Cardiac fibroblast (primary cell): ENCODE data around the gene ZNF799.
"Not testable (repeated sequence)": the region's sequence is repeated elsewhere in the genome, so short reads cannot be mapped to it uniquely, and the experiment has no call there.

Source experiments
- DNase-seq, 2 donors: peaks; one replicate each; pipeline versions ENCODE4 v3.0.0 to v3.0.0-alpha.2; 2010; ENCODE audit warnings: low read depth in 2 of 2
- H3K4me3 ChIP-seq, 2 donors: replicated peaks in 1 of 2; 1 replicate in 1 of 2; 2 replicates in 1 of 2; pipeline ENCODE4 v1.5.1; 2011; ENCODE audit warnings: low read depth in 2 of 2, low read length in 2 of 2, mild to moderate bottlenecking in 2 of 2, moderate library complexity in 1 of 2
- CTCF ChIP-seq: IDR thresholded peaks from one replicate; pipeline ENCODE4 v1.5.1; 2011; ENCODE audit warnings: low read depth, mild to moderate bottlenecking, low read length, inconsistent platforms

Gene ZNF799

GRCh38 chr19:12365236-12366162 lies 35.6 kb downstream of the ZNF799 start, which contains the start of gene ZNF442:
TSS of gene ZNF442 (minus strand) at chr19:12365683. CDS start at chr19:12363631, 2,052 bp downstream.
- peak; percentile 97 to 98 for DNase-seq
- TF ChIP-seq CTCF: peak; percentile 87
- peak within 1 kb of the TSS; percentile 82 to 85 for H3K4me3 ChIP-seq

GRCh38 chr19:12364391-12365235 lies 36.5 kb downstream of the ZNF799 start:
- TF ChIP-seq CTCF: no peak
- DNase-seq: peak; percentile 24 to 26
- peak overlapping the region; percentile 82 to 85 for H3K4me3 ChIP-seq

- not testable (repeated sequence) for DNase-seq, H3K4me3 ChIP-seq
Measured at GRCh38 chr19:12362236-12362635, 38.8 kb downstream of the ZNF799 start.

- no peak for TF ChIP-seq CTCF
- H3K4me3 ChIP-seq: no peak overlapping the region
- DNase-seq: no peak
Measured at GRCh38 chr19:12353375-12353774, 47.7 kb downstream of the ZNF799 start.

- DNase-seq: peak in 1 of 2 donors; percentile 8
- TF ChIP-seq CTCF: no peak
- H3K4me3 ChIP-seq: no peak overlapping the region
Measured at GRCh38 chr19:12350890-12351197, 50.2 kb downstream of the ZNF799 start.

- TF ChIP-seq CTCF: no peak
- H3K4me3 ChIP-seq: no peak overlapping the region
- no peak for DNase-seq
Measured at GRCh38 chr19:12350185-12350889, 50.7 kb downstream of the ZNF799 start.

GRCh38 chr19:12346896-12347295 lies 54.2 kb downstream of the ZNF799 start:
- peak in 1 of 2 donors; percentile 2 for DNase-seq
- no peak overlapping the region for H3K4me3 ChIP-seq
- TF ChIP-seq CTCF: no peak
